ENCODE measurements around the gene MTR.
A peak's percentile ranks its signal among the peaks of the same experiment; 100 is the strongest.

Gene MTR

DNA sequence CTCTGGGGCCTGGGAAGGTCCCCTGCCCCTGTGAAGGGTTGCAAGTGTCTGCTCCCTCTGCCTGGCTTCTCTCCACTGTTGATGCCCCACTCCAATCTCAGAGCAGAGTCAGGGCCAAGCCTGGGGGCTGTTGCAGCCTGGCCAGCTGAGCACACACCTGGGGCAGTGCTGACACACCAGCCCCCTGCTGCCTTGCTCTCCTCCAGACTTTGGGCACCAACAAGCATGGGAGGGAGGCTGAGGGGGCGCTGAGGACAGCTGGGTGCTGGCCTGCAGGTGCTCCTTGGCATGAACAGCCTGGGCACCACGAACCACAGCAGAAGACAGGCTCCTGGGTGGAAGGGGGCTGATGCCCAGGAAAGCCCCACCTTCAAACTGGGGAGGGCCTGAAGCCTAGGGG is 9.6 kb upstream of the MTR start:
- DNase-seq: no peak

DNA sequence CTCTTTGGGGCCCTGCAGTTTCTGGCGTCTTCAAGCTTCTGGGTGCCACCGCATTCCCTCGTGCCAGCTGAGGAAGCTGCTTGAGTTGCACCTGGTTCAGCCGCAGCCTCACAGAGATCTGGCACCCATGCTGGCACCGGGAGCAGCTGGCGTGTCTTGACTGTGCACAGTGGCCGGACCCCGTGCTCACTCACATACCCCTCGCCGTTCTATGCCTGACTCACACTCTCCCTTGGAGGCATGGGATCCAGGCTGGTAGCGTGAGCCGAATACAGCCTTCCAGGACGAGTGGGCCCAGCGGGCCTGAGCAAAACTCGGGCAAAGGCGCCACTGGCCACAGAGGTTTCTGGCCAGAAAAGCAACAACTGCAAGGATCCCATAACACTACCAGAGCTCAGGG is 8.6 kb upstream of the MTR start:
- no peak for DNase-seq

GRCh38 chr1:236794585-236795034 is 482 bp upstream of the MTR start:
- DNase-seq: no peak

- peak; percentile 84 for DNase-seq
Measured at GRCh38 chr1:236795757-236796667, 920 bp downstream of the MTR start.

DNA sequence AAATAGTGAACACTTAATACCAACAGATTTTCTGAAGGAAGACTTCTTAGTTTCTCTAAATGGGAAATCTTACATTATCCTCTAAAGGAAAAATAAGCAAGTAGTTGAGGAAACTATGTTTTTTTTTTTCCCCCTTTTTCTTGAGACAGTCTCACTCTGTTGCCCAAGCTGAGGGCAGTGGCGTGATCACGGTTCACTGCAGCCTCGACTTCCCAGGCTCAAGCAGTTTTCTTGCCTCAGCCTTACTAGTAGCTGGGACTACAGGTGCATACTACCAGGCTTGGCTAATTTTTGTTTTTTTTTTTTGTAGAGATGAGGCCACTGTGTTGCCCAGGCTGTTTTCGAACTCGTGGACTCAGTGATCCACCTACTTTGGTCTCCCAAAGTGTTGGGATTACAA is 3.9 kb downstream of the MTR start:
- no peak for DNase-seq

DNA sequence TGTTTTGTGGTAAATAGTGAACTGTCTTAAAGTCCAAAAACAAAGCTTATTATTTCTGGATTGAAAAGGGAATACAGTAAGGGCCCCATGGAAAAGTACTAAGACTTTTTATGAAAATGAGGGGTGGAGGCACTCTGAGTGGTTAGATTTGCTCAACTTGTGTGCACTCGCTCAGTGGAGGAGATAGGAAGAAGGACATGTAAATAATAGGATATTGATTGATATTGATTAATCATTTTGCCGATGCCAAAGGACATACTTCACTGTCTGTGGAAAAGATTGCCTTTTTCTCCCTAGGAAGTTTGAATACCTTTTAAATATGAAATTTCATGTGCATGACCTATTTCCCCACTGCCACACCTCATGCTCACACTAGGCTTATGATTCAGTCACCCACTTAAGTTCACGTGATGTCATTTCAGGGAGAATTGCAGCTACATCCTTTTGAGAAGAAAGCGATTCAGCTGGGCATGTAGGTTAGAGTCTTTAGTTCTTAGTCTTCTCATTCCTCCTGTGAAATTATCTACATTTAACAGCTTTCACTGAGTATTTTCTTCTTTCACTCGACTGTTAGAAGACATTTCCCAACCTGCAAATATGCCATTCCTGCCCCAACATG is 5.0 kb downstream of the MTR start:
- DNase-seq: no peak

- DNase-seq: no peak
Measured at GRCh38 chr1:236800623-236801022, 5.5 kb downstream of the MTR start.

GRCh38 chr1:236802264-236802663 is 7.2 kb downstream of the MTR start:
- no peak for DNase-seq

GRCh38 chr1:236806634-236807033 is 11.5 kb downstream of the MTR start:
- DNase-seq: no peak

GRCh38 chr1:236808005-236808404 is 12.9 kb downstream of the MTR start:
- no peak for DNase-seq

DNA sequence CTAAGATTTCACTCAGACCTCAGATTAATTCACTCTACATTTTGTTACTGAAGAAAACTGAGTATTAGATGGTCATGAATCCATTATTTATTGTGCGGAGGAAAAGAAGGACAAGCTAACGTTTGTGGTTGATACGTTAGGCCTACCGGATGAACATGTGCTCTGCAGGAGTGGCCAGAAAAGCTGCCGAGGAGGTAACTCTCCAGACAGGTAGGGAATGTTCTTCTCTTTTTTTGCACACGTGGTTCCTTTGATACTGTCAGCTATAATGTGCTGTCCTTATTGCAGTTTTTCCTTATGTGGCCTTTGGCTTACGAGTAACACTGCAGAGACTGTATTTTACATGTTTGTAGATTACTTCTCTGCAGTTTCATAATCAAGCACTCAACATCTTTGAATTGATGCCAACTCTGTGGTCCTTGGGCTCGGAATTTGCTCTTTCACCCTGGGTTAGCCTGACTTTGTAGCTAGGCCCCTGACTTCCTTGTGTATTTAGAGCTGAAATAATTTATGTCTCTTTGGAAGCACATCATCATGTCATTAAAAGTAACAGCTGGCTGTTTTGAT is 13.6 kb downstream of the MTR start:
- no peak for DNase-seq

GRCh38 chr1:236809148-236809547 is 14.1 kb downstream of the MTR start:
- no peak for DNase-seq

- DNase-seq: no peak
Measured at GRCh38 chr1:236810018-236810417, 14.9 kb downstream of the MTR start.

GRCh38 chr1:236812334-236813030 is 17.4 kb downstream of the MTR start:
- no peak for DNase-seq

DNA sequence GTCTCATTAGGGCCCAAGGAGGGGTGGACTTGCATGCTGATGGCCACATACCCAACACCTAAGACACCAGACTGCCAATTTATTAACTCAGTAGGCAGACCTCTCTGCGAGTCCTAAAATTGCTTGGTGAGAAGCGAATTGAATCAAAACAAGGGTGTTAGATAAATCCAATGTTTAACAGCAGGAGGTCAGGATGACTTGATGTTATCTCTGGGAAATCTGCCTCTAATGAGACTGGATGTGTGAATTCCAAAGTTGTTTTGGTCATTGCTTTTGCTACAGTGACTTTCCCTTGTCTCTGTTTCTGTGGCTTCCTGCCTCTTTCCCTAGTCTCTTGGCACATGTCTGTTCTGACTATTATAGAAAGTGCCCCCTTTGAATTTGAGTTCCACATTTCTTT is 20.8 kb downstream of the MTR start:
- DNase-seq: no peak

DNA sequence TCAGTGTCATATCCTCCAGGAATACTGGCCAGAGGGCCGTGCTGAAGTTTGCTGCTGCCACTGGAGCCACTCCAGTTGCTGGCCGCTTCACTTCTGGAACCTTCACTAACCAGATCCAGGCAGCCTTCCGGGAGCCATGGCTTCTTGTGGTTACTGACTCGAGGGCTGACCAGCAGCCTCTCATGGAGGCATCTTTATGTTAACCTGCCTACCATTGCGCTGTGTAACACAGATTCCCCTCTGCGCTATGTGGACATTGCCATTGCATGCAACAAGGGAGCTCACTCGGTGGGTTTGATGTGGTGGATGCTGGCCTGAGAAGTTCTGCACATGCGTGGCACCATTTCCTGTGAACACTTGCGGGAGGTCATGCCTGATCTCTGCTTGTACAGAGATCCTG is 24.8 kb downstream of the MTR start:
- no peak for DNase-seq

- DNase-seq: no peak
Measured at GRCh38 chr1:236821091-236821627, 26.1 kb downstream of the MTR start.

GRCh38 chr1:236823559-236823958 is 28.5 kb downstream of the MTR start:
- no peak for DNase-seq

DNA sequence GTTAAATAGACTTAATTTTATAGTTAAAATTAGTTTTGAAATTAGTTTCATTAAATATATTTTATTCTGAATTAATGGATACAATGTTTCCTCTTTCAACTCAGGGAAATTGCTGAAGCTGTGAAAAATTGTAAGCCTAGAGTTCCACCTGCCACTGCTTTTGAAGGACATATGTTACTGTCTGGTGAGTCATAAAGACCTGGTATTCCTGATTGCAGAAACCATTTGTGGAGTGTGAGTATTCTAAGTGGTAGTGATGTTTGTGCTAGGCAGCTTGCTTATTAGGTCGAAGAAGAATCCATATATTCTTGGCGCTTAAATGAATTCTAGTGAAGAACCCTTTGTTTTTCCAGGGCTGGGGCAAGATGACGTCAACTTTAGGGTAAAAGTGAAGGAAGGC is 34.0 kb downstream of the MTR start:
- no peak for DNase-seq

GRCh38 chr1:236830116-236830515 is 35.0 kb downstream of the MTR start:
- DNase-seq: no peak

DNA sequence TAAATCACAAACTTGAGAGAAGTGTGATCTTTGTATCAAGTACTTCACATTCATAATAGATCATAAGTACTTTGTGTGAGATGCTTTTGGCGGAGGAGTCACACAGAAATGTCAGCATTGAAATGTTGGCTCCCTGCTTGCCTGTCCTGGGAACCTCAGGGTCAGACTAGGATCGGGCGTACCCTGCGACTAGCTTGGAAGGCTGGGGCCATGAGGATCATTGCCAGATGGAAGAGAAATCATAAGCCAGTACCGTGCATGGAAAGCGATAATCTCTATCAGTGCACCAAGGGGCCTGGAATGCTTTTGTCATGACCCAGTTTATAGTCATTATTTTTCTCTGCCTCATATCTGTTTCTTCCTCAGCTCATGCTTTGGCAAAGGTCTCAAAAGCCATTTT is 35.5 kb downstream of the MTR start:
- DNase-seq: no peak

DNA sequence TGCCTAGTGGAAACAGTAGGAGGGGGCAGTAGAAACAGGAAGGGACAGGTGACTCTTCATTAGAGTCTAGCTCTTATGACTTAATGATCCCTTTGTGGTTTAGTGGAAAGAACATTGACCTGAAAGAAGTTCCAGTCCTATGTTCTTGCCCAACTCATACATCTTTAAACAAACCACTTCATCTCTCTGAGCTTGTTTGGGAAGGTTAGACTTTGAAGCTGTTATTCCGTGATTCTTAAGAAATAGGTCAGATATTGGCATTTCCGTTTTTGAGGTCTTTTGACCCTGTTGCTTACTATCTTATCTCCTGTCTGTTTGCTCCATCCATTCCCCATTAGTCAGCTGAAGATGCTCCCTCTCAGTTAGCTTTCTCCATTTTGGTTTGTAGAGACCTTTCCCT is 38.5 kb downstream of the MTR start:
- DNase-seq: no peak

GRCh38 chr1:236834876-236835275 is 39.8 kb downstream of the MTR start:
- no peak for DNase-seq

Measured in activated CD8-positive, alpha-beta memory T cell treated with anti-CD3 and anti-CD28 coated beads, Interleukin-2, amount 50 U/mL, for 48 hours (primary cell).